MCF 10A (cell line): ENCODE measurements around the gene PRCD. TPM values are rescaled to one million over a fixed set of nuclear protein-coding genes. Genes with fewer than 3 reads are reported as not detected.
"Not testable (repeated sequence)": the region's sequence is repeated elsewhere in the genome, so short reads cannot be mapped to it uniquely, and the experiment has no call there.

Source experiments
- BruUV-seq: library from RNA; stranded (reverse); fragments of 400-500 nt; replicated peaks from 2 replicates; lab custom pipeline; 2021; lab: Mats Ljungman, UMichigan
- CTCF ChIA-PET: fragments of 300-600 bp; sonication (Branson Sonifier 250); formaldehyde crosslinking; extraction: SDS; loops from one replicate; lab custom pipeline; 2021; ENCODE audit warnings: antibody characterized with exemption, inconsistent platforms; lab: Yijun Ruan, JAX
- POLR2A ChIA-PET: fragments of 300-600, 350-650 bp; sonication (Branson Sonifier 250); formaldehyde crosslinking; extraction: SDS; loops from one replicate; lab custom pipeline; 2020; ENCODE audit warnings: antibody characterized with exemption, inconsistent platforms; lab: Yijun Ruan, JAX
- DNase-seq: peaks from one replicate; pipeline ENCODE4 v3.0.0-alpha.2; 2018; ENCODE audit not compliant: unreplicated experiment
- H3K27ac Mint-ChIP-seq: one replicate; pipeline ENCODE4 v1.8.0; 2022; ENCODE audit warnings: mild to moderate bottlenecking, low read depth, mixed read lengths; ENCODE audit not compliant: unreplicated experiment
- H3K27me3 Mint-ChIP-seq: one replicate; pipeline ENCODE4 v1.8.0; 2022; ENCODE audit warnings: mixed read lengths; ENCODE audit not compliant: insufficient read depth, unreplicated experiment
- H3K36me3 Mint-ChIP-seq: one replicate; pipeline ENCODE4 v1.8.0; 2022; ENCODE audit warnings: mild to moderate bottlenecking, moderate library complexity, mixed read lengths; ENCODE audit not compliant: insufficient read depth, unreplicated experiment
- H3K4me1 Mint-ChIP-seq: one replicate; pipeline ENCODE4 v1.8.0; 2022; ENCODE audit warnings: mixed read lengths; ENCODE audit not compliant: insufficient read depth, unreplicated experiment
- H3K4me3 Mint-ChIP-seq: one replicate; pipeline ENCODE4 v1.8.0; 2022; ENCODE audit warnings: mild to moderate bottlenecking, moderate library complexity, mixed read lengths; ENCODE audit not compliant: unreplicated experiment
- H3K9me3 Mint-ChIP-seq: one replicate; pipeline ENCODE4 v1.8.0; 2022; ENCODE audit warnings: mixed read lengths; ENCODE audit not compliant: unreplicated experiment
- CTCF ChIP-seq: fragments of 200-600 bp; IDR thresholded peaks from one replicate; pipeline ENCODE4 v1.8.0; 2022; ENCODE audit warnings: antibody characterized with exemption, mild to moderate bottlenecking; ENCODE audit not compliant: unreplicated experiment
- intact Hi-C: fragments of 100-400 bp; cut with micrococcal nuclease; formaldehyde crosslinking; loops from 2 replicates; pipeline ENCODE4 v1.14.1; 2022
- total RNA-seq: library from RNA; stranded (reverse); gene quantifications from 2 replicates; pipeline ENCODE4 v1.2.3, GENCODE V29; 2022

Gene PRCD
- total RNA-seq, 1 experiment from 2014 or later = not detected

GRCh38 chr17:76523084-76524037 lies 16.5 kb upstream of the PRCD start:
- H3K27ac Mint-ChIP-seq = no peak overlapping the region
- TF ChIP-seq CTCF = peak; percentile 99
- H3K4me1 Mint-ChIP-seq = peaks cover 11% of the 10 kb centered on the region
- H3K27me3 Mint-ChIP-seq = peaks cover 25% of the 10 kb centered on the region
- no TSS peak for BruUV-seq
- ChIA-PET CTCF (interaction anchor here (0.5 to 4.3 kb wide), 40 partner anchors 9 to 526 kb away, joined by 3 to 45 read pairs (median 4); partner anchors contain the start of genes AANAT, PRCD, RHBDF2 and ST6GALNAC2), POLR2A (interaction anchor here (0.8 to 3.7 kb wide), 13 partner anchors 17 to 259 kb away, joined by 3 to 33 read pairs (median 5); partner anchors contain the start of genes PRCD and ST6GALNAC2)
- no peak overlapping the region for H3K4me3 Mint-ChIP-seq
- H3K36me3 Mint-ChIP-seq = no peaks in the 10 kb centered on the region
- DNase-seq = peak; percentile 67
- no peaks in the 10 kb centered on the region for H3K9me3 Mint-ChIP-seq
- intact Hi-C loops = loop anchor here (1.0 to 2.0 kb wide), 4 partner anchors 24 to 191 kb away; no protein-coding TSS in a partner anchor

- peak; percentile 82 for DNase-seq
- H3K27ac Mint-ChIP-seq = no peak overlapping the region
- BruUV-seq = no TSS peak
- H3K4me1 Mint-ChIP-seq = peaks cover 12% of the 10 kb centered on the region
- H3K27me3 Mint-ChIP-seq = peaks cover 10% of the 10 kb centered on the region
- H3K36me3 Mint-ChIP-seq = no peaks in the 10 kb centered on the region
- TF ChIP-seq CTCF = no peak
- no peak overlapping the region for H3K4me3 Mint-ChIP-seq
- intact Hi-C loops = no loop called here
- no peaks in the 10 kb centered on the region for H3K9me3 Mint-ChIP-seq
- CTCF ChIA-PET = interaction anchor here (0.6 to 4.3 kb wide), 9 partner anchors 10 to 190 kb away, joined by 3 to 45 read pairs (median 3); no protein-coding TSS in a partner anchor
- POLR2A ChIA-PET = interaction anchor here (0.7 to 3.7 kb wide), 9 partner anchors 16 to 69 kb away, joined by 3 to 33 read pairs (median 4); partner anchors contain the start of gene ST6GALNAC2
These were observed 15.0 kb upstream of the PRCD start for GRCh38 chr17:76524598-76525512.

- H3K27ac Mint-ChIP-seq, DNase-seq, H3K4me3 Mint-ChIP-seq, H3K27me3 Mint-ChIP-seq, BruUV-seq, H3K9me3 Mint-ChIP-seq, intact Hi-C loops, H3K36me3 Mint-ChIP-seq: not testable (repeated sequence)
- ChIA-PET CTCF (interaction anchor here (0.8 to 4.3 kb wide), 6 partner anchors 10 to 189 kb away, joined by 3 to 45 read pairs (median 30); no protein-coding TSS in a partner anchor), POLR2A (interaction anchor here (0.7 to 3.7 kb wide), 7 partner anchors 15 to 41 kb away, joined by 3 to 33 read pairs (median 6); no protein-coding TSS in a partner anchor)
- peaks cover 17% of the 10 kb centered on the region for H3K4me1 Mint-ChIP-seq
These were observed 14.4 kb upstream of the PRCD start for GRCh38 chr17:76525513-76525833.

- H3K36me3 Mint-ChIP-seq, H3K4me3 Mint-ChIP-seq, intact Hi-C loops, H3K9me3 Mint-ChIP-seq, BruUV-seq, H3K27me3 Mint-ChIP-seq, DNase-seq, H3K27ac Mint-ChIP-seq: not testable (repeated sequence)
- ChIA-PET CTCF (interaction anchor here (3.8 kb wide), 1 partner anchor 97 kb away, joined by 16 read pairs; no protein-coding TSS in a partner anchor), POLR2A (interaction anchor here (2.9 to 5.0 kb wide), 2 partner anchors 19 to 33 kb away, joined by 15 to 55 read pairs; no protein-coding TSS in a partner anchor)
- peaks cover 21% of the 10 kb centered on the region for H3K4me1 Mint-ChIP-seq
These were observed 12.8 kb upstream of the PRCD start for GRCh38 chr17:76527016-76527415.
